HG03025 (cell line): Measurements from ENCODE around the gene NCCRP1.
"Not testable (repeated sequence)": the region's sequence is repeated elsewhere in the genome, so short reads cannot be mapped to it uniquely, and the experiment has no call there.

Experiments
- ATAC-seq: cut with Tn5 transposase; IDR thresholded peaks from one replicate; pipeline ENCODE4 v1.9.1; 2021; ENCODE audit warnings: mild to moderate bottlenecking, moderate library complexity; ENCODE audit not compliant: unreplicated experiment, low FRiP score

Gene NCCRP1

DNA sequence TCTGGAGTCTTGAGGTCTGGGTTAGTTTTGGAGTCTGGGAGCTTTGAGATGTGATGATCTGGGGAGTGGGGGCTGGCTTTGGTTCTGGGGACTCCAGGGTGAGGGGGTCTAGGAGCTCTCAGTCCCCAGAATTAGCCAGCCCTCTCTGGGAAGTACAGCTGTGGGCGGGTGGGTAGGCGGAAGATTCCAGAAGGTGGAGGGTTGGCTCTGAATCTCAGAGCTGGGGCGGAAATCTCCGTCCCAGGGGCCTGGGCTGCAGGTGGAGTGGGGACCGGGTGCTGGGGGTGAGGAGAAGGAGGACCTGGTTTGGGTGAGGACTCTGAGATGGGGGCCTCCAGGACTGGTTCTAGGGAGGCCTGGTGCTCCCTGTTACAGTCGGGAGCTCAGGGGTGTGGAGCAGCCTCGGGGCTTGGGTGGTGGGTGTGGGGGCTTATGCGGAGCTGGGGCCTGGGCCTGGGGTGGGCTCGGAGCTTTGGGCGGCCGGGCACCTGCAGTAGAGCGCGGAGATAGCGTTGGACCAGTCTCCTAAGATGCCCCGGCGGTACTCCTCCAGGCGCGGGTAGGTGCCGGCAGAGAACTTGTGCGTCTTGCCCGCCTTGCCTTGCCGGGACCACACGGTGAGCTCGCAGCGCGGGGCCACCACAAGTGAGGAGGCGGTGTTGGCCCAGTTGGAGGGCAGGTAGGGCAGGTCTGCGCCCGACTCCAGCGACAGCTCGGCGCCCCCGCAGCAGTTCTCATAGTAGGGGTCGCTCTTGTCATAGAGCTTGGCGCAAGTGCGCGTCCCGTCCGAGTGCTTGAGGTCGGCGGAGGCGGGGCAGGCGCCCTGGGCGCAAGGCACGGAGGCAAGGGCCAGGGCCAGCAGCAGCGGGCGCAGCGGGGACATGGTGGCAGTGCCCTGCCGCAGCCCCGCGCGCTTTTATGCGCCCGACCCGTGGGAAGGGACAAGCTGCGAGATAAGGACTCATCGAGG is 6.9 kb downstream of the NCCRP1 start, which contains the start of gene SYCN:
TSS of gene SYCN (minus strand) at position 892 of the 970 bp plus-strand sequence. CDS start at position 883, 9 bp downstream.
- ATAC-seq, result no peak

GRCh38 chr19:39205449-39205764 is 8.6 kb downstream of the NCCRP1 start:
- no peak for ATAC-seq

GRCh38 chr19:39206122-39206521 is 9.4 kb downstream of the NCCRP1 start:
- no peak for ATAC-seq

GRCh38 chr19:39207293-39207836 is 10.6 kb downstream of the NCCRP1 start:
- ATAC-seq, result no peak

GRCh38 chr19:39208175-39208795 is 11.5 kb downstream of the NCCRP1 start:
- ATAC-seq, result no peak

DNA sequence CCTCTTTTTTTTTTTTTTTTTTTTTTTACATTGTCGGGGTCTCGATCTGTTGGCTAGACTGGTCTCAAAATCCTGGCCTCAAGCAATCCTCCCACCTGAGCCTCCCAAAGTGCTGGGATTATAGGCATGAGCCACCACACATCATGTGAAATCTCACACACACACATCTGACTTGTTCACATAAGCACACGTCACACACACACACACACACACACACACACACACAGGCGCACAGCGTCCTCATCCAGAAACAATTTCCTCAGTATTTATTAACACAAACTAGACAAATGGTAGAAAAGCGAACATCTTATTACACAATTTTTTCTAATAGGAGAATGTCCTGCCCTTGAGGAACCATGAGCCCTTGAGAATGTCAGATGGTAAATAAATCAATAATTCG is 12.4 kb downstream of the NCCRP1 start:
- no peak for ATAC-seq

DNA sequence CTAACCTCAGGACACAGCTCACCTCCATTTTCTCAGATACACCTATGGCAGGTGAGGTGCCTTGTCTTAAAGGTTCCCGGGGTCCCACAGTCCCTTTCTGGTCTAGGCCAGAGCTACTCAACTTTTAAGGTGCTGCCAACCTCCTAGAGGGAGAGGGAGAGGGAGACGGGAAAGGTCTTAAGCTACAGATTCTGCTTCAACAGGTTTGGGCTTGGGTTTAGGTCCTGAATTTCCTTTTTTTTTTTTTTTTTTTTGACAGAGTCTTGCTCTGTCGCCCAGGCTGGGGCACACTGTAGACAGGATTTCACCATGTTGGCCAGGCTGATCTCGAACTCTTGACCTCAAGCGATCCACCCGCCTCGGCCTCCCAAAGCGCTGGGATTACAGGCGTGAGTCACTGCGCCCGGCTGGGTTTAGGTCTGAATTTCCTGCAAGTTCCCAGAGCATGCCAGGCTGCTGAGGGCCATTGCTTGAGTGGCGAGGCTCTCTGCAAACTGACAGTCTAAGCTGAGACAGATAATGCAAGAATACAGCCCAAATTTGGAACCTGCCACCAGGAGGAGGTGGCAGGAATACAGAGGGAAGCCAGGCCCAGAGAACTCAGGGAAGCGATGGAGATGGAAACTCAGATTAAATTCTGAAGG is 15.1 kb downstream of the NCCRP1 start:
- ATAC-seq, result no peak

- no peak for ATAC-seq
These were observed 15.6 kb downstream of the NCCRP1 start for GRCh38 chr19:39212375-39212742.

- ATAC-seq, result not testable (repeated sequence)
These were observed 18.6 kb downstream of the NCCRP1 start for GRCh38 chr19:39215323-39215722.

GRCh38 chr19:39217094-39217493 is 20.3 kb downstream of the NCCRP1 start:
- no peak for ATAC-seq

- ATAC-seq, result no peak
These were observed 21.7 kb downstream of the NCCRP1 start for GRCh38 chr19:39218230-39219007.

DNA sequence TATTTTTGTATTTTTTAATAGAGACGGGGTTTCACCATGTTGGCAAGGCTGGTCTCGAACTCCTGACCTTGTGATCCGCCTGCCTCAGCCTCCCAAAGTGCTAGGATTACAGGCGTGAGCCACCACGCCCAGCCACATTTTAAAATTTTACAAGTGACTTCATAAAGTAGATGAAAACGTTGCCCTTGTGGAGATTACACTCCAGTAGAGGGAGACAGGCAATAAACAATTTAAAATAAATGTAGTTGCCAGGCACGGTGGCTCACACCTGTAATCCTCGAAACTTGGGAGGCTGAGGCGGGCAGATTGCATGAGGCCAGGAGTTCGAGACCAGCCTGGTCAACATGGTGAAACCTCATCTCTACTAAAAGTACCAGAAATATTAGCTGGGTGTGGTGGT is 22.3 kb downstream of the NCCRP1 start:
- not testable (repeated sequence) for ATAC-seq

- ATAC-seq, result no peak
These were observed 27.0 kb downstream of the NCCRP1 start for GRCh38 chr19:39223703-39224279.

DNA sequence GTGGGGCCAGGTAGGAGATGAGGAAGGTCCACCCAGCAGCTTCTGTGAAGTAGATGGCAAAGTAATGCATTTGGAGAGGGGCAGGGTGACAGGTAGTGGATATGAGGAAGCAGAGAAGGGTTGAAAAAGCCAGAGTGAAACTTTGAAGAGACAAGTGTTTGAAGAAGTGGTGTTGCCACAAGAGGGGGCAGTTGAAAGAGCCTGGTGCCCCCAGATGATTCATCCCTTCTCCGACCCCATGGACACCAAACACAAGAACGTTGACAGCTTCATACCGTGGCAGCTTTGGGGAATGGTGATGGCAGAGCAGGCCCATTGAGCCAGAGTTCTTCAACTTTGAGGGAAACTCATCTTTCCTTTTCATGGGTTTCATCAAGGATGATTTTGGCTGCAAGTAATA is 28.1 kb downstream of the NCCRP1 start:
- no peak for ATAC-seq

DNA sequence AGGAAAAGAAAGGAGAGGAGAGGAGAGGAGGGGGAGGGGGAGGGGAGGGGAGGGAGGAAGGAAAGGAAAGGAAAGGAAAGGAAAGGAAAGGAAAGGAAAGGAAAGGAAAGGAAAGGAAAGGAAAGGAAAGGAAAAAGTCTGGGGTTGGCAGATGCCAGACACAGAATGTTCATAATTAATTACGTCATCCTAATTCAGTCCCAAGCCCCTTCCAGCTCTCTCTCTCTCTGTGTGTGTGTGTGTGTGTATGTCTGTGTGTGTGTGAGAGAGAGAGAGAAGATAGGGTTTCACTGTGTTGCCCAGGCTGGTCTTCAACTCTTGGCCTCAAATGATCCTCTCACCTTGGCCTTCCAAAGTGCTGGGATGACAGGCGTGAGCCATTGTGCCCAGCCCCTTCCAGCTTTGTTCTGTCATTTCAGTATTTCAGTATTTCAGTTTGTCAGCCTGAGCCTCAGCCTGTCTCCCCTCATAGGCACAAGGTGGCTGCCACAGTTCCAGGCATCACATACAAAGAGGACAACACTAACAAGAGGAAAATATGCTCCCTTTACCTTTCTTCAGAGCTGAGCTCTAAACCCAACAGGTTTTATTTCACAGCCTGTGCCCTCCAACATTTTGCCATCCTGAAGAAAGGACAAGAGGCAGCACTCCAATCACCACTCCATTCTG is 33.5 kb downstream of the NCCRP1 start:
- no peak for ATAC-seq

DNA sequence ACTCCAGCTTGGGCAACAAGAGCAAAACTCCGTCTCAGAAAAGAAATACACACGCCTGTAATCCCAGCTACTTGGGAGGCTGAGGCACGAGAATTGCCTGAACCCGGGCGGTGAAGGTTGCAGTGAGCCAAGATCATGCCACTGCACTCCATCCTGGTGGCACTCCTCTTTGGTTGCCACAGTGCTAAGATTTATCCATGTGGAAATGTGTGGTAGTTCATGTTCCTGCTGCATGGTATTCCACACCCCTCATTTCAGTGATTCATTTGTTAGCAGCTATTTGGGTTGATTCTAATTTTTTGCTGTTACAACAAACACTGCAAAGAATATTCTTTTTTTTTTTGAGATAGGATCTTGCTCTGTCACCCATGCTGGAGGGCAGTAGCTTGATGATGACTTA is 35.9 kb downstream of the NCCRP1 start:
- ATAC-seq, result no peak

- no peak for ATAC-seq
These were observed 39.8 kb downstream of the NCCRP1 start for GRCh38 chr19:39236527-39236926.

- no peak for ATAC-seq
These were observed 40.7 kb downstream of the NCCRP1 start for GRCh38 chr19:39237200-39238184.
